Smooth muscle cell (in vitro differentiated cells): ENCODE measurements around the gene IGHMBP2. TPM values are rescaled to one million over a fixed set of nuclear protein-coding genes. Genes with fewer than 3 reads are reported as not detected.

Source experiments
- DNase-seq: peaks from one replicate; lab custom pipeline; 2025; ENCODE audit not compliant: unreplicated experiment; lab: John Stamatoyannopoulos, UW
- H2AFZ ChIP-seq: fragments of 200-600 bp; sonication (generic); 2 replicates; pipeline ENCODE4 v1.6.0; 2016; ENCODE audit warnings: antibody characterized with exemption, low read depth, mild to moderate bottlenecking
- H3F3A ChIP-seq: fragments of 200-600 bp; sonication (generic); 2 replicates; pipeline ENCODE4 v1.6.0; 2017; ENCODE audit warnings: antibody characterized with exemption, low read depth
- H3K27ac ChIP-seq: fragments of 200-600 bp; sonication (generic); 2 replicates; pipeline ENCODE4 v1.5.1; 2016; ENCODE audit warnings: low read depth, mild to moderate bottlenecking
- H3K27me3 ChIP-seq: fragments of 200-600 bp; sonication (generic); 2 replicates; pipeline ENCODE4 v1.6.1; 2016; ENCODE audit warnings: low read depth, mild to moderate bottlenecking
- H3K36me3 ChIP-seq: fragments of 200-600 bp; sonication (generic); 2 replicates; pipeline ENCODE4 v1.5.1; 2016; ENCODE audit warnings: low read depth
- H3K4me1 ChIP-seq: fragments of 200-600 bp; sonication (generic); 2 replicates; pipeline ENCODE4 v1.5.1; 2016; ENCODE audit warnings: low read depth
- H3K4me2 ChIP-seq: fragments of 200-600 bp; sonication (generic); 2 replicates; pipeline ENCODE4 v1.6.0; 2016; ENCODE audit warnings: mild to moderate bottlenecking
- H3K4me3 ChIP-seq: fragments of 200-600 bp; sonication (generic); 2 replicates; pipeline ENCODE4 v1.5.1; 2016; ENCODE audit warnings: mild to moderate bottlenecking
- H3K79me2 ChIP-seq: fragments of 200-600 bp; sonication (generic); 2 replicates; pipeline ENCODE4 v1.6.0; 2016; ENCODE audit warnings: low read depth, mild to moderate bottlenecking
- H3K9ac ChIP-seq: fragments of 200-600 bp; sonication (generic); 2 replicates; pipeline ENCODE4 v1.6.0; 2016; ENCODE audit warnings: low read depth
- H3K9me3 ChIP-seq: fragments of 200-600 bp; sonication (generic); replicated peaks from 2 replicates; pipeline ENCODE4 v1.5.1; 2016; ENCODE audit warnings: low read depth
- H4K20me1 ChIP-seq: fragments of 200-600 bp; sonication (generic); 2 replicates; pipeline ENCODE4 v1.6.0; 2016; ENCODE audit warnings: low read depth
- CTCF ChIP-seq: fragments of 200-600 bp; sonication (generic); IDR thresholded peaks from 2 replicates; pipeline ENCODE4 v1.5.1; 2017; ENCODE audit warnings: borderline replicate concordance, mild to moderate bottlenecking, antibody characterized with exemption; ENCODE audit not compliant: insufficient read depth, poor library complexity, severe bottlenecking
- WGBS: methylation state at CpG from one replicate; pipeline ENCODE4 v1.1.7; 2016; ENCODE audit warnings: low lambda C conversion rate; 5-methylcytosine and 5-hydroxymethylcytosine counted together
- polyA plus RNA-seq: library from polyadenylated mRNA; unstranded; fragments of >200 nt; fragmentation: Nextera tagmentation; extraction: Ambion mirVana; gene quantifications from 2 replicates; pipeline ENCODE4 v1.2.1, GENCODE V29; 2016
- total RNA-seq: library from RNA; depleted of rRNA; stranded (reverse); fragments of >200 nt; gene quantifications from 2 replicates; pipeline ENCODE4 v1.2.3, GENCODE V29; 2014

IGHMBP2 gene
- total and polyA plus RNA-seq, 2 experiments from 2014 or later = 12.1 to 13.3 TPM

- H3K4me1 ChIP-seq = no peaks in the 10 kb centered on the region
- H3K79me2 ChIP-seq = no peaks in the 10 kb centered on the region
- H3K4me3 ChIP-seq = no peak overlapping the region
- no peak overlapping the region for H3K27ac ChIP-seq
- no peak for TF ChIP-seq CTCF
- H3K27me3 ChIP-seq = no peaks in the 10 kb centered on the region
- no peak overlapping the region for H2AFZ ChIP-seq
- H4K20me1 ChIP-seq = no peaks in the 10 kb centered on the region
- H3K4me2 ChIP-seq = no peak overlapping the region
- peaks cover 19% of the 10 kb centered on the region for H3K36me3 ChIP-seq
- no peak overlapping the region for H3K9ac ChIP-seq
- peaks cover 14% of the 10 kb centered on the region for H3K9me3 ChIP-seq
- H3F3A ChIP-seq = no peaks in the 10 kb centered on the region
- no peak for DNase-seq
- 88% methylated on average over 6 of the region's 6 CpGs for WGBS
Observed at GRCh38 chr11:68928136-68928880, 24.6 kb downstream of the IGHMBP2 start.

- 97% methylated on average over 20 of the region's 20 CpGs for WGBS
- Histone ChIP-seq H3K4me1 (no peaks in the 10 kb centered on the region), H3K9ac (no peak overlapping the region), H2AFZ (no peak overlapping the region), H3K27me3 (no peaks in the 10 kb centered on the region), H4K20me1 (no peaks in the 10 kb centered on the region), H3K9me3 (peaks cover 14% of the 10 kb centered on the region), H3F3A (no peaks in the 10 kb centered on the region), H3K79me2 (no peaks in the 10 kb centered on the region), H3K4me3 (no peak overlapping the region), H3K27ac (no peak overlapping the region), H3K36me3 (peaks cover 19% of the 10 kb centered on the region), H3K4me2 (no peak overlapping the region)
- no peak for DNase-seq
- TF ChIP-seq CTCF = no peak
Observed at GRCh38 chr11:68929135-68929534, 25.4 kb downstream of the IGHMBP2 start.

- peaks cover 15% of the 10 kb centered on the region for H3K36me3 ChIP-seq
- H4K20me1 ChIP-seq = no peaks in the 10 kb centered on the region
Observed at GRCh38 chr11:68929706-68930570, 26.2 kb downstream of the IGHMBP2 start.

More at GRCh38 chr11:68929706-68930570, 26.2 kb downstream of the IGHMBP2 start:
- Histone ChIP-seq H2AFZ (no peak overlapping the region), H3K27me3 (no peaks in the 10 kb centered on the region), H3K4me3 (no peak overlapping the region), H3K4me1 (no peaks in the 10 kb centered on the region), H3K9me3 (peaks cover 10% of the 10 kb centered on the region), H3K9ac (no peak overlapping the region), H3K79me2 (no peaks in the 10 kb centered on the region), H3K27ac (no peak overlapping the region), H3K4me2 (no peak overlapping the region), H3F3A (no peaks in the 10 kb centered on the region)
- no peak for TF ChIP-seq CTCF
- DNase-seq = no peak
- WGBS = 90% methylated on average over 19 of the region's 20 CpGs
